NCI-H146 (cell line): ENCODE results near the gene GNA12.

Experiments
- DNase-seq: peaks from one replicate; lab custom pipeline; 2025; lab: John Stamatoyannopoulos, UW

GNA12 gene

DNA sequence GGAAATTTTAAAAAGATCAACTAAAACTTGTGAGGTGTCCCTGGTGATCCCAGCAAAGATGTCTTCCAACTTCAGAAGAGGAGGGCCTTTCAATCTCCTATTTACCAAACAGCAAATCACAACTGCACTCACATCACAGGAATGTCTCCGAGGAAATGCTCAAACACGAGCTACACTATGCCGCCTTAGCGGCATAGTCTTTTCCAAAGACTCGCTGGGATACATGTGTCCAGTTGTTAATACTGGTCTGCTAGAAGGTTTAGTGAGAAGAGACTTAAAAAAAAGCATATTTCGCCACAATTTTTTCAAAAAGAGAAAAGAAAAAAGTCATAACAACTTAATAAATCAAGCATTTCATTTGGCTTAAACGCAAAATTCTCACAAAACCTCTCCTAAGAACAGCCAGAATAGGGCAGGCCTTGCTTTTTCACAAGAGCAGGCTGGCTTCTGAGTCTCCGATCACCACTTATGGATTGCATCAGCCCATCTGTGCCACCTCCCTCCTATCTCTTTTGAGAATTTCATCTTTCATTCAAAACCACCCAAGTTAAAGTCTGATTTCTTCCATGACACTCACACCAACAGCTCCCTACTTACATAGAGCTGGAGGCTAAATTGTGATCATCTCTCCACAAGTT, 66.1 kb downstream of the GNA12 start:
- DNase-seq = no peak

DNA sequence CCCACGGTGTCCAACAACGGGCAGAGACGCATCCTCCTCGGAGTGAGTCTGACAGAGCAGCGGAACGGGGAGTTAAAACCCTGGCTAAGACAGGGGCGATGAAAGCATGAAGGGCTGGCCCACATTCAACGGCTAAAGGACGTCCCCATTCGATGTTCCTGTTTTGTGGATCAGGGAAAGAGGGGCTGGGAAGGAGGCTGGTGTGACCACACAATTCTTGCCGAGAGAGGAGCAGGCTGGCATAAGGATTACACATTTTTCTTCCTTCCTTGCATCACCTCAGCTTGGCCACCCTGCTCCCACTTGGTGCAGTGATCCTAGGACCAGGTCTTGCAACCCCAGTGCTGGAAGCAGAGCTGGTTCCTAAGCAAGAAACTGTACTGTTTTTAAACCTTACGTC, 67.7 kb downstream of the GNA12 start:
- no peak for DNase-seq

- peak; percentile 86 for DNase-seq
These were observed 68.3 kb downstream of the GNA12 start for GRCh38 chr7:2775785-2776184.

GRCh38 chr7:2775376-2775775, 68.7 kb downstream of the GNA12 start:
- DNase-seq = no peak

DNA sequence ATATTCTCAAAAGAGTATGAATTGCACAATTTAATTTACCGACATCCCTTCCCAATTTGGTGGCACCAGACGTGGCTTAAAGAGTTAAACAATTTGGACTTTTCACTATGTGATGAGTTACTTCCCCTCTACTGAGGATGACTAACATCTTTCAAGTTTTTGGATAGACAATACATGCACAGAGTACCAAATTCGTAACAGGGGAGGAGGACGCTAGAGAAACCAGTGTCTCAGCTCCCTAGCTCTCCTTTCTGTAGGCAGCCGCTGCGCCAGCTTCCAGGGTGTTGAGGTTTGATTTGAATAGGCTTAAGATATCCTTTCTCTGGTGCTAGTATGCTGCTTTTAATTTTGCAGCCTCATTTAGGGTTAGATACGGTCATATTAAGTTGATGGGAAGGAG, 69.2 kb downstream of the GNA12 start:
- DNase-seq = no peak

DNA sequence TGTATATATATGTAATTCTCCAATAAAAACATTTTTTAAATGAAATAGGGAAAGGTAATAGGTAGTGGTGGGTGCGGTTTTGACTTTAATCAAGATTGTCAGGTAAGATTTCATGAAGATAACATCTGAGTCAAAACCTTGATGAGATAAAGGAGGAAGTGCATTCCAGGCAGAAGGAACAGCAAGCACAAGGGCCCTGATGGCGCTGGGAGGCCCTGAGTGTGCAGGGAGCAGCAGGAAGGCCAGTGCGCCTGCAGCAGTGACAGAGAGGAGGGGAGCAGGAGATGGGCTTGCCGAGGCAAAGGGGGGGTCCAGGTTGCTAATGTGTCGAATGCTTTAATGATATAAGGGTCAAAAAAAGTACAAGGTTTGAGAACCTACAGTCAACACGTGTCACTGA, 69.8 kb downstream of the GNA12 start:
- DNase-seq = no peak

- no peak for DNase-seq
These were observed 70.5 kb downstream of the GNA12 start for GRCh38 chr7:2773608-2774007.

- no peak for DNase-seq
These were observed 72.8 kb downstream of the GNA12 start for GRCh38 chr7:2771274-2771731.

- no peak for DNase-seq
These were observed 79.5 kb downstream of the GNA12 start for GRCh38 chr7:2764621-2765020.

DNA sequence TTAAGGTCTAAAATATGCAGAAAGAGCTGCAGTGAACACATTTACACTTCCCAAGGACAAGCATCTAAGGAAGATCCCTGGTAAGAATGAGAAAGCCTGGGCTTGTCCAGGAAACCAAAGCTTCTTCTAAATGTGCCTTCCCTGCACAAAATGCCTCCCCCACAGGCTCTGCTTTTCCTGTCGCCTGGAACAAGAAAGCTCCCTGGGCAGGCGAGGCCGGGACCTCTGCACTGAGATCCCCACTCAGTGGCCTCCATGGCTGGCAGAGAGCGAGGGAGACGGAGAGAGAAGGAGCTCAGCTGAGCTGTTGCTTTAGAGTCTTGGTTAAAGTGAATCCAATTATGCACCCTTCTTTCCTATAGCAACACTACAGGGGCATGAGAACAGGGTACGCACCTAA, 80.5 kb downstream of the GNA12 start:
- no peak for DNase-seq

DNA sequence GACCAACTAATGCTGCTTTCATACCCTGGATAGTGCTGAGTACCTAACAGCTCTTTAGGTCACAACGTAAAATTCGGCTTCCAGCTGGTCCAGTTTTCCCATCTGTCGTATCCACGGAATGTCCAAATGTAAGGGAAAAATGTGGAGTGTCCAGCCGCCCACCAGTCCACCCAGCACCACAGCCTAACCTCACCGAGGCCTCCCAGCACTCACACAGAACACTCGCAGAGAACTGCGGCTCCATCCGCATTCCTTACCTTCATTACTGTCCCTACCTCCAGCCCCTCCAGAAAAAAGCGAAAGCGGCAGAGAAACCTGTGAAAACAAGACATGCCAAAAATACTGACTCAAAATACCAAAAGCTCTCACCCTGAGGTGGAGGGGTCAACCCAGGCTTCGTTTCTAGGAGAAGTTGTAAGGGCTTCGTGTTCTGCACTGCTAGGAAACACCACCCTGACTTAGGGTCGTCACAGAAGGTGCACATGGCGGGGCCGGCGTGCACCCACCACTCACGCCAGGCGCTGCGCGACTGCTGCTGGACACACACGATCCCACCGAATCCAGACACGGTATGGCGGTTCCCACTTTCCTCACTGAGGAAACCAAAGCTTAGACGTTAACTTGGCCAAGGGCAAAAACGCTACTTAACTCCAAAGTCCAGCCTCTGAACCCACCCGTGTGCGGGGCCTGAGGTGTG, 82.2 kb downstream of the GNA12 start:
- DNase-seq = no peak

DNA sequence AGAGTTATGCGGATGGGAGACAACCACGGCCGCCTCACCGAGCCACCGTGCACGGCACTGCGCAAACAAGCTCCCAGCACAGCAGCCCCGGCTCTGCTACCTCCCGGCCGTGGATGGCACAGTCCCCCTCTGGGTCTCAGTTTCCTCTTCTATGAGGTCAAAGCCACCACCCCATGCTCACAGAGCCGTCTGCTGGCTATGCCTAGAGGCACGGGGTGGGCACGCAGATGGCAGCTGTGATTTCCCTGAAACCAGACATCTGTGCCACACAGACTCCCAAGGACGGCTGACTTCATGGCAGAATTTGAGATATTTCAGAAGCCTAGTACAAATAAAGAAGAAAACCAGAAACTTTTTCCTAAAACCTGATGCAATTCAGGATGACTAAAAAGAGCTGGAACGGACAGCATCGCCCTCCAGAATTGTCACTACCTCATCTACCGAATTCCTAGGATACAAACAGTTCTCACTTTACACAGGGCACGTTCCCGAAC, 82.9 kb downstream of the GNA12 start:
- DNase-seq = no peak

DNA sequence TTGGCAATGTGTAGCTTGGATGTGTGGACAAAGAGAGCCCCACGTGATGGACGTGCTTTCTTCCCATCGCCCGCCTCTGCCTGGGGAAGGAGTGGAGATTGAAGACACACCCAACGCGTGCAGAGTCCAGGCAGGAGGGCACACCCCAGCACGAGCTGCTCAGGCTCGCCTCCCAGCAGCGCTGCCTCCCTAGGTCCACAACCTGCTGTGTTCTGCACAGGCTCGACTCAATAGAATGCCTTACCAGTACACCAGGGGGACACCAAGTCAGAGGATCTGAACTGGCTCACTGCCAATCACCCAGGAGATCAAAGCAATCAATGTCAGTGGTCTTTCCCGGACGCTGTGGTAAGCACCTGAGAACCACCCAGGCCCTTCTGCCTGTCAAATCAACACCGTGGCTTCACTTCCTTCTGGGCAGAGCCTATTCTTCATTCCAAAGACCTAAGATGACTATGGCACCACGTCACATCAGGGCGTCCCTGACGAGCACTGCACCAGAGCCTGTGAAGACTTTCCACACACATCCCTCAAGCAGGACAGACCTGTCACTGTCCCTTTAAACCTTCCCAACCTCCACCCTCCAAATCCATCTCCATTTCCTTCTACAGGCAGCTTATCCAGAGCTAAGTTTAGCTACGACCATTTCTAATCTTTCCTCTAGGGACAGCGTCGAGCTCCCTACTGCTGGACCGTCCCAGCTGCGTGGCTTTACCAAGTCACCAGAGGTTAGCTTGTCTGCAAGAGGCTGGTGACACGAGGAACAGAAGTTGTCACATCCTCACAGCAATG, 83.8 kb downstream of the GNA12 start:
- peak; percentile 82 for DNase-seq

GRCh38 chr7:2759736-2760097, 84.4 kb downstream of the GNA12 start:
- peak; percentile 79 for DNase-seq

DNA sequence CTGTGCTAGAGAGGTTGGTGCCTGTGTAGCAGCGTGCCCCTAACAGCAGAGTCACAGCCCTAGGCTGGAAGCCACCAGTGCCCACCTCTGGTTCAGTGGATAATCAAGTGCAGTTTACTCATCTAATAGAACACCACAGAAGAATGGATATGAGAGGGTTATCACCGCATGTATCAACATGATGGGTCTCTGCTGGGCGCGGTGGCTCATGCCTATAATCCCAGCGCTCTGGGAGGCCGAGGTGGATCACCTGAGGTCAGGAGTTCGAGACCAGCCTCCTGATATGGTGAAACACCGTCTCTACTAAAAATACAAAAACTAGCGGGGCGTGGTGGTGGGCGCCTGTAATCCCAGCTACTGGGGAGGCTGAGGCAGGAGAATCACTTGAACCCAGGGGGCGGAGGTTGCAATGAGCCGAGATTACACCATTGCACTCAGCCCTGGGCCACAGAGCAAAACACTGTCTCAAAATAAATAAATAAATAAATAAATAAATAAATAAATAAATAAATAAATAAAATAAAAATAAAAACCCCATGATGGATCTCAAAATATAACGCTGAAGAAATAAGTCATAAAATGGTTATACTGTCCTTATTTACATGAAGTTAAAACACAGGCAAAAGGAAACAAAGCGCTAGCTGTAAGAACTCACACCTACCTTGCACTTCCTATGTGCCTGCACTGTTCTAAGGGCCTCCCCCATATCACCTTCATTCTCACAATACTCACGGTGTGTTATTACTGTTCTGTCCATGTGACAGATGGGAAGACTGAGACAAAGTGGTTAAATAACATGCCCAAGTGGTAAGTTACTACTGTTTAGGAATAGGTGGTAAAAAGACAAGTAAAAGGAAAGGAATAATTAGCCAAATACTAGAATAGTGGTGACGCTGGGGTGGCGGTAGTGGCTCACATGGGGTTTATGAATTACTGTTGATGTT, 85.2 kb downstream of the GNA12 start:
- DNase-seq = no peak

GRCh38 chr7:2757904-2758672, 86.0 kb downstream of the GNA12 start:
- peak; percentile 23 for DNase-seq

GRCh38 chr7:2757361-2757903, 86.7 kb downstream of the GNA12 start:
- no peak for DNase-seq

- no peak for DNase-seq
These were observed 88.6 kb downstream of the GNA12 start for GRCh38 chr7:2755531-2755930.

DNA sequence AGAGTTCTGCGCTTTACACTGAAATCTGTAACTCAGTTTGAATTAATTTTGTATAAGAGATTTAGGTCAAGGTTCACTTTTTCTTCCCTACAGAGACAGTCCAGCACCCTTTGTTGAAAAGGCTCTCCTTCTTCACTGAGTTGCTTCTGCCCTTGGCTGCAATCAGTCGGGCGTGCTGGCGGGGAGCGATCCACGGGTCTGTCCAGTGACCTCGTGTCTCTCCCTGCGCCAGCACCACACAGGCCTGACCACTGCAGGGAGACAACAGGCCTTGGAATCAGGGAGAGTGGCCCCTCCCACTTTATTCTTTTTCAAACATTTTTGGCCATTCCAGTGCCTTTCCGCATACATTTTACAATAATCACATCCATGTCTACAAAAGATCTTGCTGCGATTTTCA, 89.2 kb downstream of the GNA12 start:
- DNase-seq = no peak

GRCh38 chr7:2754086-2754485, 90.0 kb downstream of the GNA12 start:
- DNase-seq = no peak

DNA sequence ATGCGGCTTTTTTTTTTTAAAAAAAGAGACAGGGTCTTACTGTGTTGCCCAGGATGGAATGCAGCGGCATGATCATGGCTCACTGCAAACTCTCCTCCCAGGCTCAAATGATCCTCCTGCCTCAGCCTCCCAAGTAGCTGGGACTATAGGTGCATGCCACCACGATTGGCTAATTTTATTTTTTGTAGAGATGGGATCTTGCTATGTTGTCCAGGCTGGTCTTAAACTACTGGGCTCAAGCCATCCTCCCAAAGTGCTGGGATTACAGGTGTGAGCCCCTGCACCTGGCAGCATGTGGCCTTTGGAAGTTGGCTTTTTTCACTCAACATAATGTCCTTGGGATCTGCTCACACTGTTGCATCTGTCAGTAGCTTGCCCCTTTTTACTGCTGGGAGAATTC, 91.0 kb downstream of the GNA12 start:
- no peak for DNase-seq
